HepG2 (cell line): ENCODE data around the gene PRKN.

Experiments
- CTCF ChIP-seq: sonication (generic); formaldehyde crosslinking; IDR thresholded peaks from 2 replicates; pipeline ENCODE4 v1.5.0; 2020; ENCODE audit warnings: mild to moderate bottlenecking, missing genetic modification reagents, moderate library complexity
- EZH2 ChIP-seq: conservative IDR thresholded peaks from 2 replicates; pipeline ENCODE4 v1.6.1; 2012; ENCODE audit warnings: mild to moderate bottlenecking, low read depth, low read length, moderate library complexity
- MEIS2 ChIP-seq: sonication (generic); formaldehyde crosslinking; IDR thresholded peaks from 2 replicates; pipeline ENCODE4 v1.9.0; 2021; ENCODE audit warnings: mild to moderate bottlenecking, missing genetic modification reagents
- PHF21A ChIP-seq: sonication (generic); formaldehyde crosslinking; IDR thresholded peaks from 2 replicates; pipeline ENCODE4 v1.5.0; 2020; ENCODE audit warnings: mild to moderate bottlenecking, missing genetic modification reagents
- SUZ12 ChIP-seq: fragments of 150-350 bp; IDR thresholded peaks from 2 replicates; pipeline ENCODE4 v1.6.1; 2014; ENCODE audit warnings: low read depth, low read length
- XRCC5 ChIP-seq: fragments of 200-400 bp; formaldehyde crosslinking; optimal IDR thresholded peaks from 2 replicates; pipeline ENCODE3; 2017; ENCODE audit warnings: mild to moderate bottlenecking, low read length
- ZBTB38 ChIP-seq: sonication (generic); formaldehyde crosslinking; IDR thresholded peaks from 2 replicates; pipeline ENCODE4 v1.5.1; 2020; ENCODE audit warnings: mild to moderate bottlenecking, missing genetic modification reagents
- ZC3H4 ChIP-seq: sonication (generic); formaldehyde crosslinking; IDR thresholded peaks from 2 replicates; pipeline ENCODE4 v1.4.0; 2020; ENCODE audit warnings: missing genetic modification reagents, borderline replicate concordance
- ZFX ChIP-seq: sonication (generic); formaldehyde crosslinking; IDR thresholded peaks from 2 replicates; pipeline ENCODE4 v1.4.0; 2020; ENCODE audit warnings: mild to moderate bottlenecking, low read depth, missing genetic modification reagents, moderate library complexity
- ZNF644 ChIP-seq: IDR thresholded peaks from 2 replicates; pipeline ENCODE4 v1.6.1; 2016; ENCODE audit warnings: low read depth
- TF ChIP-seq, protein P1 (sequence below): IDR thresholded peaks from 2 replicates; pipeline ENCODE4 v1.6.1; 2016
- TF ChIP-seq, protein P2 (sequence below): sonication (generic); formaldehyde crosslinking; IDR thresholded peaks from 2 replicates; pipeline ENCODE4 v1.8.1; 2023; ENCODE audit warnings: mild to moderate bottlenecking, moderate library complexity, missing genetic modification reagents

- TF ChIP-seq MEIS2 (no peak), CTCF (CRISPR knock-in tag) (no peak), XRCC5 (no peak), ZBTB38 (CRISPR knock-in tag) (no peak), PHF21A (CRISPR knock-in tag) (no peak), ZC3H4 (CRISPR knock-in tag) (no peak), ZFX (CRISPR knock-in tag) (no peak), EZH2 (no peak), SUZ12 (no peak), ZNF644 (no peak)
- TF ChIP-seq, protein P1, sequence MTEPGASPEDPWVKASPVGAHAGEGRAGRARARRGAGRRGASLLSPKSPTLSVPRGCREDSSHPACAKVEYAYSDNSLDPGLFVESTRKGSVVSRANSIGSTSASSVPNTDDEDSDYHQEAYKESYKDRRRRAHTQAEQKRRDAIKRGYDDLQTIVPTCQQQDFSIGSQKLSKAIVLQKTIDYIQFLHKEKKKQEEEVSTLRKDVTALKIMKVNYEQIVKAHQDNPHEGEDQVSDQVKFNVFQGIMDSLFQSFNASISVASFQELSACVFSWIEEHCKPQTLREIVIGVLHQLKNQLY (CRISPR knock-in tag) = no peak
- TF ChIP-seq, protein P2, sequence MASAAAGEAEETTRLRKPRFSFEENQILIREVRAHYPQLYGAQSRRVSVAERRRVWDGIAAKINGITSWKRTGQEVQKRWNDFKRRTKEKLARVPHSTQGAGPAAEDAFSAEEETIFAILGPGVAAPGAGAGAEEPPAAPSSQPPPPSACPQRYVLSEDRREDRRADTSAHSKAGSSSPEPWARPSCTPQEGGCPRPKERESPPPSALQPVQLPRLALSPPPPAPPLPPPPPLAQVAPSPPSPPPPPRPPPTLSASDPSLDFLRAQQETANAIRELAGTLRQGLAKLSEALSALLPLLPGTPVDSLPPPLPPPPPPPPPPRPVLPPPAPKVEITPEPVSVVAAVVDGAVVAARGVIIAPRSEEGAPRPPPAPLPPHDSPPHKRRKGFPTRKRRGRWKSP = no peak
These were observed 601.9 kb downstream of the PRKN start for GRCh38 chr6:162125659-162126058.
